ENCODE data around the gene NDST3.

- no peak for TF ChIP-seq CTCF (IDR thresholded peaks at IDR 0.05)
- no peak for TF ChIP-seq POLR2A (IDR thresholded peaks at IDR 0.05)
- no peak for TF ChIP-seq POLR2AphosphoS5 (IDR thresholded peaks at IDR 0.05)
- no peak for TF ChIP-seq EP300 (IDR thresholded peaks at IDR 0.05)
These were observed 229.8 kb downstream of the NDST3 start for GRCh38 chr4:118264096-118264495.
